T-cell (primary cell): Measurements from ENCODE around the gene MMP2. TPM values are rescaled to one million over a fixed set of nuclear protein-coding genes. Genes with fewer than 3 reads are reported as not detected.

ENCODE experiments used
- ATAC-seq, 4 experiments: fragments of 200-7000 bp in 3 of 4; fragments of 150-1000 bp in 1 of 4; cut with Tn5 transposase; replicated peaks in 1 of 4; 1 replicate in 3 of 4; 2 replicates in 1 of 4; pipeline ENCODE4 v1.10.0; 2021; ENCODE audit warnings: moderate library complexity in 3 of 4, mild to moderate bottlenecking in 2 of 4, moderate number of reproducible peaks in 1 of 4
- CTCF ChIA-PET, 2 donors: fragments of 300-600 bp; sonication (Branson Sonifier 250); formaldehyde crosslinking; loops; one replicate each; lab custom pipeline; 2022; ENCODE audit warnings: antibody characterized with exemption in 2 of 2; lab: Charles Lee
- POLR2A ChIA-PET, 2 donors: fragments of 300-600 bp; sonication (Branson Sonifier 250); formaldehyde crosslinking; loops; one replicate each; lab custom pipeline; 2022; ENCODE audit warnings: antibody characterized with exemption in 2 of 2; lab: Charles Lee
- DNase-seq, 35 experiments: peaks; one replicate each; pipeline versions ENCODE4 v3.0.0 to v3.0.0-alpha.2; 2013 to 2023
- H3K27ac ChIP-seq: one replicate; pipeline ENCODE4 v1.5.1; 2013; ENCODE audit warnings: low read length
- H3K27me3 ChIP-seq, 2 experiments: replicated peaks in 1 of 2; 1 replicate in 1 of 2; 2 replicates in 1 of 2; pipeline versions ENCODE4 v1.6.1 to v1.7.0; 2013; ENCODE audit warnings: low read length in 1 of 2, mixed read lengths in 1 of 2; ENCODE audit not compliant: control insufficient read depth in 2 of 2, insufficient read depth in 2 of 2; ENCODE audit errors: extremely low read depth in 1 of 2
- H3K36me3 ChIP-seq, 2 donors: 1 replicate in 1 of 2; 2 replicates in 1 of 2; pipeline versions ENCODE4 v1.6.1 to v1.7.0; 2013; ENCODE audit warnings: low read length in 1 of 2; ENCODE audit not compliant: control insufficient read depth in 2 of 2, insufficient read depth in 1 of 2; ENCODE audit errors: extremely low read depth in 1 of 2
- H3K4me1 ChIP-seq, 2 experiments: 1 replicate in 1 of 2; 2 replicates in 1 of 2; pipeline versions ENCODE4 v1.6.1 to v1.7.0; 2013; ENCODE audit warnings: low read length in 2 of 2, mixed read lengths in 1 of 2; ENCODE audit not compliant: insufficient read depth in 2 of 2, control insufficient read depth in 1 of 2; ENCODE audit errors: extremely low read depth in 1 of 2
- H3K4me3 ChIP-seq, 2 donors: 1 replicate in 1 of 2; 2 replicates in 1 of 2; pipeline versions ENCODE4 v1.5.1 to v1.7.0; 2013; ENCODE audit warnings: mild to moderate bottlenecking in 2 of 2, low read length in 1 of 2, moderate library complexity in 1 of 2; ENCODE audit not compliant: control insufficient read depth in 1 of 2; ENCODE audit errors: extremely low read depth in 1 of 2
- H3K9me3 ChIP-seq: 2 replicates; pipeline ENCODE4 v1.7.0; 2013
- H3K27ac Mint-ChIP-seq, 2 donors: one replicate each; pipeline ENCODE4 v1.8.0; 2020 to 2021; ENCODE audit warnings: mild to moderate bottlenecking in 2 of 2, mixed read lengths in 2 of 2
- H3K27me3 Mint-ChIP-seq, 2 donors: one replicate each; pipeline ENCODE4 v1.8.0; 2021 to 2022; ENCODE audit warnings: mixed read lengths in 2 of 2
- H3K36me3 Mint-ChIP-seq: one replicate; pipeline ENCODE4 v1.8.0; 2021; ENCODE audit warnings: mixed read lengths
- H3K4me1 Mint-ChIP-seq, 3 donors: one replicate each; pipeline ENCODE4 v1.8.0; 2020 to 2022; ENCODE audit warnings: mixed read lengths in 3 of 3, mild to moderate bottlenecking in 1 of 3
- H3K4me3 Mint-ChIP-seq, 3 donors: one replicate each; pipeline ENCODE4 v1.8.0; 2020 to 2022; ENCODE audit warnings: mild to moderate bottlenecking in 3 of 3, mixed read lengths in 3 of 3, moderate library complexity in 3 of 3
- H3K9me3 Mint-ChIP-seq, 3 donors: one replicate each; pipeline ENCODE4 v1.8.0; 2020 to 2022; ENCODE audit warnings: mixed read lengths in 3 of 3
- WGBS: methylation state at CpG from one replicate; pipeline ENCODE4 v1.1.5; 2013; ENCODE audit warnings: missing lambda C conversion rate; ENCODE audit not compliant: insufficient coverage; 5-methylcytosine and 5-hydroxymethylcytosine counted together
- total RNA-seq, 35 experiments: library from RNA in 6 of 35; stranded (reverse) in 6 of 35; fragments of 120-200 nt in 1 of 35; gene quantifications; one replicate each; pipeline versions ENCODE4 v1.2.1 to v1.2.4 and lab custom pipeline; 2013 to 2026

Gene MMP2
- total RNA-seq, 5 donors from 2014 or later (not counting 1 experiment from before 2014, with no cell fraction given) = 0.44 to 2.4 (median 1.8) TPM; not detected in 1

DNA sequence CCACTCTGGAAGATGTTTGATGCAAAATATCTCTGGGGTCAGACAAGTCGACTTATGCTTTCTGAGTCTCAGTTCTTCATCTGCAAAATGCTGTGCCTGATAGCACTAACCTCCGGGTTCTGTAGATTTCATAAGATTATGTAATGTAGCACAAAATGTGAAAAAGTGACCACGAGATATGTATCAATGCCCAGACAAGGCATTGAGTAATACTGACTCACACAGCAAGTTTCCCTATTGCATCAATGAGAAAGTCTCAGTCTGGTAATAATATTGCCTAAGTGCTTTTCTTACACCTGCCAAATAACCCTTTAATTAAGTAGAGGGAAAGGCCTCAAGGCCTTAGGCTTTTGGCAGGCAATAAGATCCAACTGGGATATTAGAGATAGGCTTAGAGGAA, 41.4 kb upstream of the MMP2 start:
- no peak for DNase-seq
- ChIA-PET CTCF (no interaction called here), POLR2A (no interaction called here)
- no peaks in the 10 kb centered on the region for H3K36me3 Mint-ChIP-seq
- Histone ChIP-seq H3K27me3 (peaks cover 0 to 7% of the 10 kb centered on the region in 2 experiments), H3K4me3 (no peak overlapping the region), H3K36me3 (no peaks in the 10 kb centered on the region), H3K4me1 (no peaks in the 10 kb centered on the region), H3K27ac (no peak overlapping the region), H3K9me3 (no peaks in the 10 kb centered on the region)
- ATAC-seq = no peak
- H3K27me3 Mint-ChIP-seq = peaks cover 13 to 16% of the 10 kb centered on the region in 2 donors
- no peaks in the 10 kb centered on the region for H3K4me1 Mint-ChIP-seq
- WGBS = 40% methylated on average over 1 of the region's 3 CpGs
- no peak overlapping the region for H3K27ac Mint-ChIP-seq
- H3K4me3 Mint-ChIP-seq = no peak overlapping the region
- no peaks in the 10 kb centered on the region for H3K9me3 Mint-ChIP-seq

DNA sequence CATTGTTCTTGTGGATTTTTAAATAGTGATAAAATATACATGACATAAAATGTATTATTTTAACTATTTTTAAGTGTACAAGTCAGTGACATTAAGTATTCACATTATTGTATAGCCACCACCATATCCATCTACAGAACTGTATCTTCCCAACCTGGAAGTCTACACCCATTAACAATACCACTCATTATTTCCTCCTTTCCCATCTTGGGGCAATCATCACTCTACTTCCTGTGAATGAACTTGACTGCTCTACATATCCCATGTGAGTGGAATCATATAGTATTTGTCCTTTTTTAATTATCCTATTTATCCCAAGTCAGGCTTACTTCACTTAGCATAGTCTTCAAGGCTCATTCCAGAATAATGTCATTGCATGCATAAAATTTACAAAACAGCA, 40.7 kb upstream of the MMP2 start:
- H3K27ac Mint-ChIP-seq = no peak overlapping the region
- H3K9me3 Mint-ChIP-seq = no peaks in the 10 kb centered on the region
- H3K4me1 Mint-ChIP-seq = no peaks in the 10 kb centered on the region
- CTCF ChIA-PET = no interaction called here
- H3K27me3 Mint-ChIP-seq = peaks cover 12 to 14% of the 10 kb centered on the region in 2 donors
- DNase-seq (no peak), ATAC-seq (no peak)
- no peak overlapping the region for H3K4me3 ChIP-seq
- H3K27ac ChIP-seq = no peak overlapping the region
- H3K27me3 ChIP-seq = peaks cover 0 to 7% of the 10 kb centered on the region in 2 experiments
- no peaks in the 10 kb centered on the region for H3K9me3 ChIP-seq
- H3K4me1 ChIP-seq = no peaks in the 10 kb centered on the region
- no peaks in the 10 kb centered on the region for H3K36me3 ChIP-seq
- POLR2A ChIA-PET = no interaction called here
- no peak overlapping the region for H3K4me3 Mint-ChIP-seq
- no peaks in the 10 kb centered on the region for H3K36me3 Mint-ChIP-seq

DNA sequence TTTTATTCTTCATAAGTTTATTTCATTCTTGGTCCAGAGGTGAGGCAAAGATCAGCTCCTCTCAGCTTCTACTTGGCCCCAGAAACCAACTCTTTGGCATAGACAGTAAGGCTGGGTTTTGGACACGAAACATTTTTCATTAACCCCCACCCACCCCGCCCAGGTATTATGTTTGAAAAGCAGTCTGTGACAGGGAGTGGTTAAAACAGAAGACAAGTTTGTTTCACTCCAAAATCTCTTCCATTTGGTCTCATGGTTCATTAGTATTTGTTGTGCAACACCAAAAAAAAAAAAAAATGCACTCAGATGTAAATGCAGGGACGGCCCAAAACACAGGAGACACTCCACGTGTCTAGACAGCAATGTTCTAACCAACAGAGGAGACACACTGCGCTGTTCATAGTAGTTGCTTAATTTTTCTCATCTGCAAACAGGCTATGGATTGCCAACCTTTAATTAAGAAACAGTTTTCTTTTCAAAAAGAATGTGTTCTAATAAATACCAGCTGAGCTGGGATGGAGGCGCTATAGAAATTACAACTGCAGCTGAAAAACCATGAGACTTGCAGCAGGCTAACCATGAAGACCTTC, 39.8 kb upstream of the MMP2 start:
- WGBS = 100% methylated on average over 2 of the region's 6 CpGs
- ChIA-PET POLR2A (no interaction called here), CTCF (no interaction called here)

DNA sequence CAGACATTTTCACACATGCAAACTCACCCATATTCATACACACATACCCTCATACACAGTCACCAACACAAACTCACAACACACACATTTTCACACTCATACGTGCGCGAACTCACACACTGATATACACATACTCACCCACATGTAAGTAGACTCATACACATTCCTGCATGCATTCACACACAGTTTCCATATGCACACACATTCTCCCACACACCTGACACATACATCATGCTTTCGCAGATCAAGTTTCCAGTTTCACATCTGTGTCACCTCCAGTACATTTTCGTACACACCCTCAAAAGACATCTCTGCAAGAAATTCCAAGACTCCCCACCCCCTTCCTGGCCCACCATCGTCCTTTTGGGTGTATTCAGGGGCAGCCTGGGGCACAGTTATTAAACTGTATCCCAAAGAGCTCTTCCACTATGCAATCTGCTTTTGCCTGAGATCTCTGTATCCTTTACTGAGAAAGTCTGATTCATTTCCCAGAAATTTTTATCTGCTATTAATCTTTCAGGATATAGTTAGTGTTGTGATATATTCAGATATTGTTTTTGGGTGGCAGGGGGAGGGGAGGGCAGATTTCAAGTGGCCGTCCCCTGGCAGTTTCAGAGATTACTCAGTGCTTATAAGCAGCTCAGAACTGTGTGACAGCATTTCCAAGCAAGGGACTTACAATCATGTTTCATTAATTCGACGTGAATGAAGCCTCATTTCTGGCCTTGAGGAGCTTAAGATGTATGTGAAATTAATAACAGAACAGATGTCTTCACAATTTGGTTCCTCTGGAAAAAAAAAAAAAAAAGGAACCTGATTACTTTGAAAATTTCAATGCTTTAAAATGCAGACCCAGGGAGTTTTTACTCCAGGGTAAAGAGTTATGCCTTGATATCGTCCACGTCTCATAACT, 35.3 kb upstream of the MMP2 start:
- POLR2A ChIA-PET = no interaction called here
- H3K4me1 Mint-ChIP-seq = no peaks in the 10 kb centered on the region
- no peak overlapping the region for H3K27ac ChIP-seq

More for the DNA sequence above, 39.8 kb upstream of the MMP2 start:
- no peak overlapping the region for H3K27ac Mint-ChIP-seq
- H3K9me3 Mint-ChIP-seq = no peaks in the 10 kb centered on the region
- DNase-seq (no peak), ATAC-seq (no peak)
- Histone ChIP-seq H3K9me3 (no peaks in the 10 kb centered on the region), H3K4me3 (no peak overlapping the region), H3K36me3 (no peaks in the 10 kb centered on the region), H3K27me3 (peaks cover 0 to 5% of the 10 kb centered on the region in 2 experiments), H3K4me1 (no peaks in the 10 kb centered on the region), H3K27ac (no peak overlapping the region)
- no peaks in the 10 kb centered on the region for H3K36me3 Mint-ChIP-seq
- no peak overlapping the region for H3K4me3 Mint-ChIP-seq
- H3K4me1 Mint-ChIP-seq = no peaks in the 10 kb centered on the region
- H3K27me3 Mint-ChIP-seq = peaks cover 9 to 10% of the 10 kb centered on the region in 2 donors

DNA sequence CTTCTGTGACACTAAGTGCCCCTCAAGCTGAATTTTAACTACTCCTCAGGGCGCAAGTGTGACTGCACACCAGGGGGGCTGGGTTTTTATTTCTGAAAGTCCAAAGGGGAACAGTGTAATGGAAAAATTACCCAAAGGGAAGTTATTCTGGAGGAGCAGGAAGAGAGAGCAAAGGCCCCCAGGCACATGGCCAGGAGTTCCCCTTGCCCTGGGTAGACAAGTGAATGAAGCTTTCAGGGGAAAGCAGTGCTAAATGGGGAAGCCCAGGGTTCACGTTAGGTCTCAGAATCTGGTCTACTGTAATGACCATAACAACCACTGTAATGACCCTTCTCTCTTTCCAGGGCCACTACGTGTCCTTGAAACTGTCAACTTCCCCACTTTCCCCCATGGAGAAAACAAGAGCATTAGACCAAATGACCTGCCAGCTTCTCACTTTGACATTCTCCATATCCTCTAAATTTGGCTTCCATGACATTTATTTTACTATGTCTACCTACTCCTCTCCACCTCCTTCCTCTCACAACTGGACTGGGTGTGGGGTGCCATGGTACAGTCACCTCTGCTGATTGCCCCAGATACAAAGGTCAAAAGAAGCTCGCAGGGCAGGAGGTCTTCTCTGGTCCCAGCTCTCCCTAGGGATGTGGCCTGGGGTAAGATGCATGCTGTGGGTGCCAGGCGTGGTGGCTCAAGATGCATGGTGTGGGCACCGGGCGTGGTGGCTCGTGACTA, 34.1 kb upstream of the MMP2 start:
- POLR2A ChIA-PET = no interaction called here

More for the DNA sequence above, 35.3 kb upstream of the MMP2 start:
- Histone ChIP-seq H3K4me1 (no peaks in the 10 kb centered on the region), H3K9me3 (no peaks in the 10 kb centered on the region), H3K27me3 (no peaks in the 10 kb centered on the region), H3K4me3 (no peak overlapping the region), H3K36me3 (no peaks in the 10 kb centered on the region)
- Mint-ChIP-seq H3K27ac (no peak overlapping the region), H3K36me3 (no peaks in the 10 kb centered on the region), H3K27me3 (peaks cover 6 to 10% of the 10 kb centered on the region in 2 donors), H3K9me3 (no peaks in the 10 kb centered on the region), H3K4me3 (no peak overlapping the region)
- 50% methylated on average over 7 of the region's 11 CpGs for WGBS
- CTCF ChIA-PET = interaction anchor here in 1 of 2 donors (0.7 kb wide), 1 partner anchor 534 kb away, joined by 6 read pairs; no protein-coding TSS in a partner anchor
- ATAC-seq = no peak
- DNase-seq = no peak

DNA sequence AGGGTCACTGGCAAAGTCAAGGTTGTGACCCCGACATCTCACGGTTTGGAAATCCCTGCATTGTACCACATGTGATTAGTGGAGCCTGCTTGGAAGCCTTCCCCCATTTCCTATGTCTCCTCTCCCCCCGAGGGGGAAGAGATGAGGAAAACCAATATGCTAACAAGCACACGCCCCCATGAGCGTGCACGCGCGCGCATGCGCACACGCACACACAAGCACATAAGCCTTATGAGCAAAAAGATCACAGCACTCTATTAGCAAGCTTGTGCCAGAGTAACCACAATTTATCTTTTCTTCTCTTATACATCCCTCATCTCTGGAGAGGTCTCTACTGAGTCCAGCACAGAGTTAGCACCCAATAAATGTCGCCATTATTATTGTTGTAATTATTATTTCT, 31.8 kb upstream of the MMP2 start:
- Mint-ChIP-seq H3K4me3 (no peak overlapping the region), H3K27me3 (peaks cover 0 to 6% of the 10 kb centered on the region in 2 donors), H3K4me1 (no peaks in the 10 kb centered on the region), H3K36me3 (no peaks in the 10 kb centered on the region), H3K9me3 (no peaks in the 10 kb centered on the region), H3K27ac (no peak overlapping the region)
- Histone ChIP-seq H3K4me1 (no peaks in the 10 kb centered on the region), H3K27me3 (peaks cover 0 to 2% of the 10 kb centered on the region in 2 experiments), H3K27ac (no peak overlapping the region), H3K4me3 (no peak overlapping the region), H3K9me3 (no peaks in the 10 kb centered on the region), H3K36me3 (no peaks in the 10 kb centered on the region)
- ChIA-PET CTCF (no interaction called here), POLR2A (no interaction called here)
- DNase-seq = no peak
- no peak for ATAC-seq
- WGBS = 89% methylated on average over 8 of the region's 12 CpGs

More for the DNA sequence above, 34.1 kb upstream of the MMP2 start:
- H3K4me3 ChIP-seq = no peak overlapping the region
- peaks cover 6% of the 10 kb centered on the region in 2 donors for H3K27me3 Mint-ChIP-seq
- no peak overlapping the region for H3K27ac Mint-ChIP-seq
- no peak overlapping the region for H3K27ac ChIP-seq
- no peaks in the 10 kb centered on the region for H3K36me3 ChIP-seq
- no peaks in the 10 kb centered on the region for H3K4me1 ChIP-seq
- H3K9me3 Mint-ChIP-seq = no peaks in the 10 kb centered on the region
- H3K4me1 Mint-ChIP-seq = no peaks in the 10 kb centered on the region
- CTCF ChIA-PET = interaction anchor here (0.7 to 1.5 kb wide), 3 partner anchors 20 to 533 kb away, joined by 4 to 6 read pairs (median 4); no protein-coding TSS in a partner anchor
- H3K9me3 ChIP-seq = no peaks in the 10 kb centered on the region
- H3K27me3 ChIP-seq = no peaks in the 10 kb centered on the region
- ATAC-seq = no peak
- H3K36me3 Mint-ChIP-seq = no peaks in the 10 kb centered on the region
- DNase-seq = peak in 1 of 35 experiments; percentile 23
- no peak overlapping the region for H3K4me3 Mint-ChIP-seq
- 77% methylated on average over 6 of the region's 8 CpGs for WGBS
